Urothelium cell line (cell line): ENCODE measurements around the gene PLCH1.

Experiments
- DNase-seq: peaks from one replicate; pipeline ENCODE4 v3.0.0; 2011; ENCODE audit warnings: low spot score, mixed read lengths
- FAIRE-seq: peaks from 2 replicates; lab custom pipeline; 2011; peaks lifted over from hg19 to GRCh38; lab: Jason Lieb, UNC

The PLCH1 gene

GRCh38 chr3:155435821-155436220 is 309.1 kb downstream of the PLCH1 start:
- no peak for FAIRE-seq
- DNase-seq, result no peak

GRCh38 chr3:155431856-155432570 is 312.9 kb downstream of the PLCH1 start:
- DNase-seq (no peak), FAIRE-seq (no peak)

DNA sequence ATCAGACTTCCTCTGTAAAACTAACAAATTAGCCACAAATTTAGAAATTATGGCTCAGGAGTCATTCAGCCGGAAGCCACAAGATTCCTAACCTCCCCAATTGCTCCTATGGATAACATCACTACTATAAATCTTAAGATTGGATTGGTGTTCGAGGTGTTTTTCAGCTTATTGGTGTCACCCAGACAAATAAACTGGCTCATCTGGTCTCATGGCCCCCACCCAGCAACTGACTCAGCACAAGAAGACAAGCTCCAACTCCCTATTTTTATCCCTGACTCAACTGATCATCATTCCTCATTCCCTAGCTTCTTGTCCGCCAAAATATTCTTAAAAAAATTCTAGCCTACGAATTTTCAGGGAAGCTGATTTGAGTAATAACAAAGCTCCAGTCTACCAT is 316.3 kb downstream of the PLCH1 start:
- no peak for FAIRE-seq
- DNase-seq, result peak; percentile 18

DNA sequence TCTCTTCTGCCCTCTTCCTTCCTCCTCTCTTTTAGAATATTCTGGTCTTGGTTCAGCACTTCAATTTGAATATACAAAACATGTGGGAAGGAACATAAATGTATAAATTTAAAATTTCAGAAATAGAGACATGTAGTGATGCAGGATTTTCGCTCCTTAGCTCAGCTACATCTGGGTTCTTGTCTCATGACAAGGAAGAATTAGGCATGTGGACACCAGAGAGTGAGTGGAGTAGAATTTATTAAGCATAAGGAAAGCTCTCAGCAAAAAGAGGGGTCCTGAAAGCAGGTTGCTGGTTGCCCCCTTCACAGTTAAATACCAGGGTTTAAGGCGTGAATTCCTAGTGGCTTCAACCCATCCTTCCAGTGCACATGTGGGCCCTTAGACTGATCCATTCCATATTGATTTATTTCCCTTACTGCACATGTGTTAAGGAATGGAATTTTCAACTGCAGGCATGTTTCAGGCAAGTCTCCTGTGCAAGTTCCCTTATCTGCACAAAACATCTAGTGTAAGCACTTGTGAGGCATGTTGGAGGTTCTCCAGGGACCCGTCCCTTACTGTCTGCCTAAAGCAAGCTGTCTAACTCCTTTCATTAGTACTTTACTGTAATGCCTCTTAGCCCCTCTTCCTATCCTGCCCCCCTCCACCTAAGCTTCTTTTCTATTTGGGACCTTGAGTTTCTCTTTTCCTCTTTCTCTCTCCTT is 318.2 kb downstream of the PLCH1 start:
- DNase-seq, result no peak
- no peak for FAIRE-seq

DNA sequence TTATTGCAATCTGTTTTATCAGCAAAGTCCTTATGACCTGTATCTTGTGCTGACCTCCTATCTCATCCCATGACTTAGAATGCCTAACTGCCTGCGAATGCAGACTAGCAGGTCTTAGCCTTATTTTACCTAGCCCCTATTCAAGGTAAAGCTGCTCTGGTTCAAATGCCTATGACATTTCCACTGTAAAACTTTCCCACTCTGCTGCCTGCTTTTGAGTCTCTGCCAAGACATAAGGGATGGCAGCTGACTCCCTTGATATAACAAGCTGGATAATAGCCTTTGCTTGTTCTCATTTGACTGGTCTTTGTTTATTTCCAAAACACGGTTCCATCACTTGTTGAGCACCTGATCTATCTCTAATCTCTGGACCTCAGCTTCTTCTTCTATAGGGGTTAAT is 319.5 kb downstream of the PLCH1 start:
- DNase-seq (no peak), FAIRE-seq (no peak)

DNA sequence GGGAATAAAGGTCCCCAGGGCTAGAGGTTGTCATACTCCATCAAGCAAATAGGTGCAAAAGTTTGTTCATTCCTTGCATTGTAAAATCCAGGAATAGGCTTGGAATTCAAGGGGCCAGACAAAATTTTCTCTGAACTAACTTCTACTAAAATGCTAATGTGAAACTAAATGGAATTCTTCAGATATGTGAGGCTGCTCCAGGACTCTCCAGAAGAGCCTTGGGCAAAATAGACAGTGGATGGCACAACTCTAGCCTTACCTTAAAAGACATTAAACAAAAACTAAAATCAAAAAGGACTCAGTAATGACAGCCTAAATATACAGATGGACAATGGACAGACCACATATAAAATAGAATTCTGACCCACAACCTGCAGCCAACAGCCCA is 320.6 kb downstream of the PLCH1 start:
- no peak for FAIRE-seq
- DNase-seq, result no peak

GRCh38 chr3:155423526-155424322 is 321.1 kb downstream of the PLCH1 start:
- DNase-seq (no peak), FAIRE-seq (no peak)

- FAIRE-seq (no peak), DNase-seq (no peak)
These were observed 323.9 kb downstream of the PLCH1 start for GRCh38 chr3:155420881-155421486.

- DNase-seq, result no peak
- no peak for FAIRE-seq
These were observed 324.5 kb downstream of the PLCH1 start for GRCh38 chr3:155420406-155420805.

- DNase-seq (no peak), FAIRE-seq (no peak)
These were observed 326.5 kb downstream of the PLCH1 start for GRCh38 chr3:155418407-155418806.

DNA sequence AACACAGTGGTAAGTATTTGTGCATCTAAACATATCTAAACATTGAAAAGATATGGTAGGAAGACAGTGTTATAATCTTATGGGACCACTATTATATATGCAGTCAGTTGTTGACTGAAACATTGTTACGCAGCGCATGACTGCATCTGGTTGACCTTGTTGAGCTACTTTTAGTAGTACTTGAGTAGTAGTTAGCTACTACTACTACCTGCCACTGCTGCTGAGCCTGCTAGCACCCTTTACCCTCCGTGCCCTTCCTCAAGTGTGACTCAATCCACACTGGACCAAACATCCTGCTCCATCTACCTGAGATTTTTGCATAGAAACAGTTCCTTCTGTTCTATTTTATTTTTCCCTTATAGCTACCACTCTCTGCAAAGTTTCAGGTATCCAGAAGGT is 327.8 kb downstream of the PLCH1 start:
- no peak for FAIRE-seq
- no peak for DNase-seq

GRCh38 chr3:155416500-155417118 is 328.3 kb downstream of the PLCH1 start:
- FAIRE-seq (no peak), DNase-seq (peak; percentile 16)

DNA sequence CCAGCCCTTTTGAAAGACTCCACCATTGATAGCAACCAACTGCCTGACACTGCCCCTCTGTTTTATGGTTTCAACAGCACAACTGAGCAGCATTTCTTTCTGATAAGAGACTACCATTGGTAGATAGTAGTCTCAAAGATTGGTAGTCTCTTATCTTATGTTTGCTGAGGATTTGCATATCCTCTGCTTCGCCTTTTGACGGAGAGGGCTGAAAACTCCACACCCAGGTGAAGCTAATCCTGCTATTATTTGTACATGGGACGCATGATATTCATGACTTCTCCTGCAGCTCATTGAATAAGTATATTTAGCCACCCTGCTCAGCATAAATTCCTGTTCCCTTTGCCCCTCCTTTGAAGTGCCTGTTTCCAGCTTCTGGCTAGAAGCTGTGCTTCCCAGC is 332.0 kb downstream of the PLCH1 start:
- DNase-seq, result no peak
- FAIRE-seq, result no peak

- FAIRE-seq (no peak), DNase-seq (no peak)
These were observed 333.2 kb downstream of the PLCH1 start for GRCh38 chr3:155411500-155412223.

DNA sequence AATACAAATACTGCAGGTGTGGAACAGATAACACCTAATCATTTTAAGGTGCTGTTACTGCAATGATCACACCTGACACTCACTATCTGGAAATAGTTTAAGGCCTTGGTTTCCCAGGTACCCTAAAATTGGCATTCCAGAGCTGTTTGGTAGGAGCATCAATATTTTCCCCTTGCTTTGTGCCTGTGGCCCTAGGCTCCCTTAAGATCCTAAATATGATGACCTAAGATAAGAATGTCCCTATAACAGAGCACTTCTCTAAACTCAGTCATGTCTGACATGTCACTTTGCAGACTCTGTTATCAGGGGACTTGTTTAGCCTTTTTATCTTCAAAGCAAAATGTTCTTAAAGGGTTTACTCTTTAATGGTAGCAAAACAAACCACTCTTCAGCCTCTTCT is 335.5 kb downstream of the PLCH1 start:
- FAIRE-seq (no peak), DNase-seq (no peak)

GRCh38 chr3:155407971-155408370 is 336.9 kb downstream of the PLCH1 start:
- FAIRE-seq (no peak), DNase-seq (no peak)

- no peak for FAIRE-seq
- no peak for DNase-seq
These were observed 337.5 kb downstream of the PLCH1 start for GRCh38 chr3:155407331-155407730.

DNA sequence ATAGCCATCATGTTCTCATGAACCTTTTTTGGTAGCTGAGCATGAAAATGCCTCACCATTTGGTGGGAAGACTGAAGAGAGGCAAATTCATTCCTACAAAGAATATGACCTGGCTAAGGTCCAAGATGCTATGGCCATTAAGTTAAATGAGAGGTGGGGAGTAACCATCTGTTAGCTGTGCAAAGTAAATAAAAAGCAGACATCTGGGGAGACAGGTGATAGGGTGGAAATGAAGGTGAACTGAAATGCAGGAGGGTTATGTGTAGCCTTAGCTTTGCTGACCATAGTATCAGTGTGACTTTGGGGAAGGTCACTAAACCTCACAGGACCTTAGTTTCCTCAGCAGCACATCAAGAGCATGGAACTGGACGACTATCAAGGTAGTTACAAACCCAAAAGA is 340.4 kb downstream of the PLCH1 start:
- no peak for FAIRE-seq
- no peak for DNase-seq

DNA sequence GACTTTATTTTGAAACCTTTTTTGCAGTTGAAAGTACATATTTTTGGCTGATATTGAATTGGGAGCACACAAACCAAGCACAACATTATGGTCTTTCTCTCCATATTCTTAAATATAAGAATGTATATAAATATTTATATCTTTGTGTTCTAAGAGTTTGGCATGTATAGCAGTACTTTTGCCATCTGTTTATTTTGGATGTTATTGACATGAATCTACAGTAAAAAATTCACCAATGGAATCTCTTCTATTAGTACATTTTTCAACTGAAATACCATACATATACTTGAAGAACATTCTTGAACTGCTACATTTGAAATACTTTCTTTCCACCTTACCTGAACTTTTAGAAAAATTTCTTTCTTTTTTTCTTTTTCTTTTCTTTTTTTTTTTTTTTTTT is 342.2 kb downstream of the PLCH1 start:
- FAIRE-seq (no peak), DNase-seq (no peak)

DNA sequence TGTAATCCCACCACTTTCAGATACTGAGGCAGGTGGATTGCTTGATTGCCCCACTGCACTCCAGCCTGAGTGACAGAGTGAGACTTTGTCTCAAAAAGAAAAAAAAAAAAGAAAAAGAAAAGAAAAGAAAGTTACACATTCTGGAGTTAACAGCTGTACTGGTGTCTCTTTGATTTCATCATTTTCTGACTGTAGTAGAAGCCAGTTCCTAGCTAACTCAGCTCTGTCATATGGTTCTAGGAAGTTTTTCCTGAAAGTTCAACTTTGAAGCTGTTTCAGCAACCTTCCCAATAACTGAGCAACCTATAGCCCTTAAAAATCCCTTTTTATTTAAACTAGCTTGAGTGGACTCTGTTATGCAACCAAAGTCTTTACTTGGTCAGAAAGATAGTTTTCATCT is 346.8 kb downstream of the PLCH1 start:
- no peak for DNase-seq
- FAIRE-seq, result no peak
